GM06990 (cell line): ENCODE results near the gene UQCC2.
A peak's percentile ranks its signal among the peaks of the same experiment; 100 is the strongest.

Experiments used
- DNase-seq: peaks from one replicate; pipeline ENCODE4 v3.0.0-alpha.2; 2011; ENCODE audit not compliant: insufficient read length; ENCODE audit errors: extremely low read depth
- H3K27me3 ChIP-seq: replicated peaks from 2 replicates; pipeline ENCODE4 v1.6.0; 2011; ENCODE audit warnings: low read length; ENCODE audit not compliant: control insufficient read depth, insufficient read depth
- H3K36me3 ChIP-seq: 2 replicates; pipeline ENCODE4 v1.5.1; 2011; ENCODE audit warnings: low read length; ENCODE audit not compliant: control insufficient read depth, insufficient read depth
- H3K4me3 ChIP-seq: replicated peaks from 2 replicates; pipeline ENCODE4 v1.5.1; 2011; ENCODE audit warnings: low read depth, mild to moderate bottlenecking, control low read depth, low read length
- TF ChIP-seq, protein P1 (sequence below): IDR thresholded peaks from 2 replicates; pipeline ENCODE4 v1.5.1; 2011; ENCODE audit warnings: low read length, control low read depth, mild to moderate bottlenecking, inconsistent platforms; ENCODE audit not compliant: insufficient read depth, poor library complexity, severe bottlenecking

The UQCC2 gene

GRCh38 chr6:33712914-33713313, 1.4 kb upstream of the UQCC2 start:
- H3K36me3 ChIP-seq = no peaks in the 10 kb centered on the region
- TF ChIP-seq, protein P1, sequence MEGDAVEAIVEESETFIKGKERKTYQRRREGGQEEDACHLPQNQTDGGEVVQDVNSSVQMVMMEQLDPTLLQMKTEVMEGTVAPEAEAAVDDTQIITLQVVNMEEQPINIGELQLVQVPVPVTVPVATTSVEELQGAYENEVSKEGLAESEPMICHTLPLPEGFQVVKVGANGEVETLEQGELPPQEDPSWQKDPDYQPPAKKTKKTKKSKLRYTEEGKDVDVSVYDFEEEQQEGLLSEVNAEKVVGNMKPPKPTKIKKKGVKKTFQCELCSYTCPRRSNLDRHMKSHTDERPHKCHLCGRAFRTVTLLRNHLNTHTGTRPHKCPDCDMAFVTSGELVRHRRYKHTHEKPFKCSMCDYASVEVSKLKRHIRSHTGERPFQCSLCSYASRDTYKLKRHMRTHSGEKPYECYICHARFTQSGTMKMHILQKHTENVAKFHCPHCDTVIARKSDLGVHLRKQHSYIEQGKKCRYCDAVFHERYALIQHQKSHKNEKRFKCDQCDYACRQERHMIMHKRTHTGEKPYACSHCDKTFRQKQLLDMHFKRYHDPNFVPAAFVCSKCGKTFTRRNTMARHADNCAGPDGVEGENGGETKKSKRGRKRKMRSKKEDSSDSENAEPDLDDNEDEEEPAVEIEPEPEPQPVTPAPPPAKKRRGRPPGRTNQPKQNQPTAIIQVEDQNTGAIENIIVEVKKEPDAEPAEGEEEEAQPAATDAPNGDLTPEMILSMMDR = no peak

DNA sequence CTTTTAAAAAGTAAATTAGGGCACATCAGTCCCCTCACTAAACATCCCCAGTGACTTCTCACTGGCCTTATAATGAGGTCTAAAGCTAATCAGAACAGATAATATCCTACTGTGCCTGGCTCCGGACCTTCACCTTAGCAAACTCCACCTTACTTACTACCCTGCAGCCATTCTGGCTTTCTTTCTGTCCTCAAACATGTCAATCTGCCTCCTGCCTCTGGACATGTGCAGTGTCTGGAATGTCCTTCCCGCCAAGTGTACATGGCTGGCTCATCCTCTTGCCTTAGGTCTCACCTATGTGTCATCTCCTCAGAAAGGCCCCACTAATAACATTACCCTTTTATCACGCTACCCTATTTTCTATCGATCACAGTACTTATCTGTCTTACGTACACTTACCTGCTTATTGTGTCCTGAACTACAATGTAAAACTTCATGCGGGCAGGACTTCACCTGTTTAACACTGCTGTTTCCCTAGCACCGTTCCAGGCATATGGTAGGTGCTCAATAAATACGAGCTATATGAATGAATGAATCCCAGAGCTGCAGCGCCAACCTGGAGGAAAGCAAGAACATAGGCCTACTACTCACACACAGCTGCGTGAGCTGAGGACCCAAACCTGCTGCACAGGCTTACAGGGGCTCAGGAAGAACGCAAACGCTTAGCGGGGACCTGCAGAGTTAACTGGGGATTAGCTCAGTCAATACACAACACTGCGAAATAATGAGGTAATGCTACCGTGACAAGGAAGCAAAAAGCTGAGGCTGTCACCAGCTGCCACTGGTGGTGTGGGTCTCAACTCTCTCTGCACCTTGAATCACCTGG, 991 bp downstream of the UQCC2 start:
- no peak for DNase-seq

More at GRCh38 chr6:33712914-33713313, 1.4 kb upstream of the UQCC2 start:
- Histone ChIP-seq H3K4me3 (no peak overlapping the region), H3K27me3 (no peaks in the 10 kb centered on the region)
- DNase-seq = no peak

DNA sequence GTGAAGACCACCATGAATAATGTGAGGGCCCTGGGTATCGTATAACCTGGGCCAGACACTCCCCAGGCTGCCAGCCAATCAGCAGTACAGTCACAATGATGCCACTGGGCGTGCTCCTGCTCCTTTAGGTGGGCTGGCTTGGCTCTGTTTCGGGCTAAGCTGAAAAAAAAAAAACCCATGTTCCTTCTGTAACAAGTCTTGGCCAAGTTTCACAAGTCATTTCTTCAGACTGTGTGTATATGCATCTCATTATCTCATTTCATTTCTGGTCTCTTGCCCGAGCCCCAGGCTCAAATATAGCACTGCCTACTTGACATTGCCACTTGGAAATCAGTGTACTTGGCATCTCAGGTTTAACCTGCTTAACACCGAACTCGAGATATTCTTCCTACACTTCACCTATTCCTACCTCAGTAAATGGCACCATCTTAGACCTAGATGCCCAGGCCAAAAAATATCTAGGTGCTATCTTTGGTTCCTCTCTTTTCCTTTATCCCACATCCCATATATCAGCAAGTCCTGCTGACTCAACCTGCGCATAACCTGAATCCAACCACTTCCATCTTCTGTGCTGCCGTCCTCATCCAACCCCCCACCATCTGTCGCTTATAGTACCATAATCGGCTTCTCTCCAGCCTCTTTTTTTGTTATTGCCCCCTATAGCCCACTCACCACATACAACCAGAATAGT, 1.8 kb downstream of the UQCC2 start:
- TF ChIP-seq, protein P1 = no peak
- DNase-seq = no peak
- Histone ChIP-seq H3K27me3 (no peaks in the 10 kb centered on the region), H3K4me3 (no peak overlapping the region), H3K36me3 (no peaks in the 10 kb centered on the region; the same call in 1 of the 2 replicates)

More for the DNA sequence above, 991 bp downstream of the UQCC2 start:
- TF ChIP-seq, protein P1 = no peak
- Histone ChIP-seq H3K27me3 (no peaks in the 10 kb centered on the region), H3K36me3 (no peaks in the 10 kb centered on the region), H3K4me3 (peak overlapping the region; percentile 81)

DNA sequence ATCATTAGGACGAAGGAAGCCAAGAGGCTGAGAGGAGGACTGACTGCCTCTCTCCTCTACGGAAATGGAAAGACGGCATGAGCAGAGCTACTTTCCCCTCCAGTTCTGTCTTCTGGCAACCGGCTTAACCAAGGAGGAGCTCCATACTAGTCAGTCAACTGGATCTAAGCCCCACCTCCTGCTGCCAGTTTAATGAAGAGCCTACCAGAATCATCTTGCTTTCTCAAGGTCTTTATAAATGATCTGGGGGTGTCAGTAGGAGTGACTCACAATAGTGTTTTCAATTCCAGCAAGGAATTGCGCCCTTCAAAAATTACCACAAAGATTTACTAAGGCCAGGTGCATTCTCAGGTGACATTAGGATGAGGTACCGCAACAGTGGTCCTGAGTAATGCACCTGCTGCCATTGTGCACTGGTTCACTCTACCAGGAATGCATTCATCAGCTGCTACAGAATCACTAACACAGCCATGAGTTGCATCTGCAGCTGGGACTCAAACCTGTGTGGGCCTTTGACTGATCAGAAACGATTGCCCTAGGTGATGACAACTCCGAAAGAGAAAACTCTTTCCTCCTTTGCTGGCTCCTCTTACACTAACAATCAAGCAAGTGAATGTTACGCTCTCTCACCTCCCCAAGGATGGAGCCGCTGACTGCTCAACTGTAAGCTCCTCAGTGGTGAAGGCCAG, 2.8 kb downstream of the UQCC2 start:
- no peak for DNase-seq
- Histone ChIP-seq H3K4me3 (no peak overlapping the region), H3K36me3 (no peaks in the 10 kb centered on the region; the same call in 1 of the 2 replicates), H3K27me3 (no peaks in the 10 kb centered on the region)
- TF ChIP-seq, protein P1 = no peak

- Histone ChIP-seq H3K4me3 (no peak overlapping the region), H3K36me3 (peaks cover 2% of the 10 kb centered on the region), H3K27me3 (no peaks in the 10 kb centered on the region)
- TF ChIP-seq, protein P1 = no peak
- no peak for DNase-seq
These were observed 3.7 kb downstream of the UQCC2 start for GRCh38 chr6:33707771-33708170.
